ENCODE data around the gene OSBPL2. TPM values are rescaled to one million over a fixed set of nuclear protein-coding genes. Genes with fewer than 3 reads are reported as not detected.

The OSBPL2 gene
- total RNA-seq, 1 experiment from 2014 or later: 20.1 TPM

DNA sequence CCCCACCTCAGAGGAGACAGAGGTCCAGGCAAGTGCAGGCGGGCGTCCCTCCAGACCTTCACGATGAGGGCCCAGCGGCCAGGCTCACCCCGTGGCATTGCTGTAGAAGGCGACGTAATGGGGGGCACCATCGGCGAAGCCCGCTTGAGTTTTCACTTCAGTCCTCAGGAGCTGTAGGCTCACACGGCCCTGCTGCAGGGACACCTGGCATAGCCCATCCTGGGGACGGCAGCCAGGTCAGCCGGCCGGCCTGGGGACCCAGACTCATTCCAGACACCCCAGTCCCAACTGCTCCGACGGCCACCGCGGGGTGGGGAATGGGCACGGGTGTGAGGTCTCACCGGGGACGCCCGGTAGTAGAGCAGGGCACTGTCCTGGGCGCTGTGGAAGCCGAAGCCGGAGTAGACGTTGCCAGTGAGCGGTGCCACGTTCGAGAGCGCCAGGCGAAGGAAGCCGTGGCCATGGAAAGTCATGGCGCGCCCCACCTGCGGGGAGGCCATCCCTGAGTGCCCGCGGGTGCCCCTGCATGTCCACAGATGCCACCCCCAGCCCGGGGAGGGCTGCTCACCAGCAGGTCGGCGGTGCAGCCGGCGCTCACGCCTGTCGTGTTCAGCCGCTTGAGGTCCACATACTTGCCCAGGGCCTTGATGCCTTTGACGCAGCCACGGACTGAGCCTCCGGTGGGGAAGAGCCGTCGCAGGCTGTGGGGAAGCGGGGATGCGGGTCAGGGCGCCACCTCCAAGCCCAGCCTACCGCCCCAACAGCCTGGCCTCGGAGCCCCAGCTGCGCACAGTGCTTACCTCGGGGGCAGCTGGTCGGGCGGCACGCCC lies 73.7 kb downstream of the OSBPL2 start:
- DNase-seq (ENCODE audit: low spot score): no peak

DNA sequence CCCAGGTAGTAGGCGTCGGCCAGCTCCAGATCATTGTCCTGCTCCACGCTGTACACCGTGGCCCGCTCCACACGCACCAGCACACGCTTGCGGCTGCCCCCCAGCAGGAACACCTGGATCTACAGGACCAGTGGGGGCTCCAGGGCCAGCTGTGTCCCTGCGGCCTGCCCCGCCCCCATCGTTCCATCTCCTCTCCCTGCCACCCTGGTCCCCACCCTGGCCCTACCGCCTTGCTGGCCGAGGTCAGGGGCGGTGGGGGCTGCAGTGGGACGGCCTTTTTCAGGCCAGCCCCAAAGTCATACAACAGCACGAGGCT lies 74.3 kb downstream of the OSBPL2 start:
- DNase-seq (ENCODE audit: low spot score): no peak

- DNase-seq (ENCODE audit: low spot score): no peak
Observed at GRCh38 chr20:62313021-62313420, 74.7 kb downstream of the OSBPL2 start.

GRCh38 chr20:62313460-62314338 lies 75.4 kb downstream of the OSBPL2 start:
- DNase-seq (ENCODE audit: low spot score): no peak

DNA sequence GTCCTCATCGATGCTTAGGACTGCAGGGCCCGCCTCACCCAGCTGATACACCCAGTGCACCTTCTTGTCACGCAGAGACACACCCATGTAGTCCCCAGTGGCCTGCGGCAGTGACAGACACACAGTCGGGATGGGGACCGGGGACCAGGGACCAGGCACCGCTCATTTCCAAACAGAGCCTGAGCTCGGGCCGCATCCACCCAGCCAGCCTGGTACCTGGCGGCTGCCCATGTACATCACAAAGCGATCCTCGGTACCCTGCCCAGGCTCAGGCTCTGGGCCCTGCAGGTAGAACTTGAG lies 76.0 kb downstream of the OSBPL2 start:
- DNase-seq (ENCODE audit: low spot score): no peak

- DNase-seq (ENCODE audit: low spot score): no peak
Observed at GRCh38 chr20:62314711-62315302, 76.5 kb downstream of the OSBPL2 start.

DNA sequence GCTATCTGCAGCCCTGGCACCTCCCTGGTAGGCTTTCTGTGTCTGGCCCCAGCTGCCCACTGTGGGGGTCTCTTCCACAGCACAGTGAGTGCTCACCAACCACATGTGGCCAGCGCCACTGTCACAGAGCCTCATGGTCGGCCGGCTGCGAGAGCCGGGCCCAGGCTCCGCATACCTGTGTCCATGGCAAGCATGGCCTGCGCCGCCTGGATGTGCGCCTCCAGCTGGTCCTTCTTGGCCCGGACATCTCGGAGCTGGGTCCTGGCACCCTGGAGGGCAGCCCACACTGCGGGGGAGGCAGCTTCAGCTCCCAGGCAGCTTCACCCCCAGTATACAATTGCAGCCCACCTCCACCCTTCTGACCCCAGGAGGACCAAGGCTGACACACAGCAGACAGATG lies 77.5 kb downstream of the OSBPL2 start:
- no peak for DNase-seq (ENCODE audit: low spot score)

GRCh38 chr20:62316331-62317166 lies 78.2 kb downstream of the OSBPL2 start:
- DNase-seq (ENCODE audit: low spot score): no peak

DNA sequence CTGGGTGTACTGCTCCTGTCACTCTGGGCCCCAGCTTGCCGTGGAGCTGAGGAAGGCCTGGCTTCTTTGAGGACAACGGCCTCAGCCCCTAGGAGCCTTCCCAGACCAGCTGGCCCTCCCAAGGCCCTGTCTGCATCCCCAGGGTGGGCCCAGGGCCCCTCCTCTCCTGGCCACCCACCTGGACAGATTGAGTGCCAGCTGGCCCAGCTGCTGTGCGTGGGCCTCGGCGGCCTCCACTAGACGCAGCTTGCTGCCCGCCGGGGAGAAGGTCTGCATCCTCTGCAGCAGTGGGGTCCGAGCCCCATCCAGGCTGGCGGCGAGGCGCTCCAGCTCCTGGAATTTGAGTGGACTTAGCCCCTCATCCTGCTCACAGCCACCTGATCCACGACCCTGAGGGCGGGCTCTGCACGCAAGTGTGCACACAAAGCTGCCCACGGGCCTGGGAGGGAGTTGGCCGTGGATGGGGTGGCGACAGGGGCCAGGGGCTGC lies 78.9 kb downstream of the OSBPL2 start:
- DNase-seq (ENCODE audit: low spot score): no peak

GRCh38 chr20:62318400-62319345 lies 80.4 kb downstream of the OSBPL2 start:
- no peak for DNase-seq (ENCODE audit: low spot score)

- no peak for DNase-seq (ENCODE audit: low spot score)
Observed at GRCh38 chr20:62319346-62319909, 81.1 kb downstream of the OSBPL2 start.

- no peak for DNase-seq (ENCODE audit: low spot score)
Observed at GRCh38 chr20:62320581-62321354, 82.4 kb downstream of the OSBPL2 start.

DNA sequence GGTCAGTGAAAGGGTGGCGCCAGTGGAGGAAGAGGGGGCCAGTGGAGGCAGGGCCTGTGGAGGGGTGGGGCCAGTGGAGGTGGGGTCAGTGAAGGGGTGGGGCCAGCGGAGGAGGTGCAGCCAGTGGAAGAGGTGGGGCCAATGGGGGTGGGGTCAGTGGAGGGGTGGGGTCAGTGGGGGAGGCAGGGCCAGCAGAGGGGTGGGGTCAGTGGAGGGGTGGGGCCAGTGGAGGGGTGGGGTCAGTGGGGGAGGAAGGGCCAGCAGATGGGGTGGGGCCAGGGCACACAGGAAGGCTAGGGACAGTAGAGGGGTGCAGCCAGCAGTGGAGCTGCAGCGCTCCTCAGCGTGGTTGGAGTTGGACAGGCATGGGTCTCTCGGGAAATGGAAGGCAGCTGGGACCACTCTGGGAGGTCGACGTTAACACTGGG lies 83.2 kb downstream of the OSBPL2 start:
- no peak for DNase-seq (ENCODE audit: low spot score)

GRCh38 chr20:62321975-62322374 lies 83.7 kb downstream of the OSBPL2 start:
- DNase-seq (ENCODE audit: low spot score): no peak

- no peak for DNase-seq (ENCODE audit: low spot score)
Observed at GRCh38 chr20:62322492-62323041, 84.2 kb downstream of the OSBPL2 start.

DNA sequence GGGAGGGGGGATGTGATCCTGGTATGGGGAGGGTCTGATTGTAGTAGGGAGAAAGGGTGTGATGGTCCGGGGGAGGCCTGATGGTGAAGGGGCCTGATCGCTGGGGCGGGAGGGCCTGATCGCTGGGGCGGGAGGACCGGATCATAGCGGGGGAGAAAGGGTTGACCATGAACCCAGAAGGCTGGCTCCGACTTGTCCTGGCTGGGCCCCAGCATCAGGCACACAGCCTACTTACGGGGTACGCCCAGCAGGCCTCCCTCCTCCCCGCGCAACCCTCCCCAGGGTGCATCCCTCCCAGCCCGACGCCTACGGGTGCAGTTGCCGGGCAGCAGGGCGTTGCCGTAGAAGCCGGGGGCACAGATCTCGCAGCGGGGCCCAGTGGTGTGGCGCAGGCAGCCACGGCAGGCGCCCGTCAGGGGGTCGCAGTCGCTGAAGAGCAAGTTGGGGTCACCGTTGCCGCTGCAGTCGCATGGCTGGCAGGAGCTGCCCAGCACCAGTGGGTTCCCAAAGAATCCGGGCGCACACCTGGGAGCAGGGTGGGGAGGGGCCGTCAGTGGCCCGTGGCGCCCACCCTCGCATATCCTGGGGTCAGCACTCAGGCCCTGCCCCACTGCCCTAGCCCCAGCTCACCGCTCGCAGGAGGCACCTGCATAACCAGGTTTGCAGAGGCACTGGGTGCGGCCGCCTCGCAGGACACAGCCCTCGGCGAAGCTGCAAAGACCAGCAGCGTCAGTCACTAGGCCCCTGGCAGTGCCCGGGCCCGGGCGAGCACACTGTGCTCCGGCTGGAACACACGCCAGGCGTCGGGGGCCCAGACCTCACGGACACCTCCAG lies 85.0 kb downstream of the OSBPL2 start:
- DNase-seq (ENCODE audit: low spot score): no peak

DNA sequence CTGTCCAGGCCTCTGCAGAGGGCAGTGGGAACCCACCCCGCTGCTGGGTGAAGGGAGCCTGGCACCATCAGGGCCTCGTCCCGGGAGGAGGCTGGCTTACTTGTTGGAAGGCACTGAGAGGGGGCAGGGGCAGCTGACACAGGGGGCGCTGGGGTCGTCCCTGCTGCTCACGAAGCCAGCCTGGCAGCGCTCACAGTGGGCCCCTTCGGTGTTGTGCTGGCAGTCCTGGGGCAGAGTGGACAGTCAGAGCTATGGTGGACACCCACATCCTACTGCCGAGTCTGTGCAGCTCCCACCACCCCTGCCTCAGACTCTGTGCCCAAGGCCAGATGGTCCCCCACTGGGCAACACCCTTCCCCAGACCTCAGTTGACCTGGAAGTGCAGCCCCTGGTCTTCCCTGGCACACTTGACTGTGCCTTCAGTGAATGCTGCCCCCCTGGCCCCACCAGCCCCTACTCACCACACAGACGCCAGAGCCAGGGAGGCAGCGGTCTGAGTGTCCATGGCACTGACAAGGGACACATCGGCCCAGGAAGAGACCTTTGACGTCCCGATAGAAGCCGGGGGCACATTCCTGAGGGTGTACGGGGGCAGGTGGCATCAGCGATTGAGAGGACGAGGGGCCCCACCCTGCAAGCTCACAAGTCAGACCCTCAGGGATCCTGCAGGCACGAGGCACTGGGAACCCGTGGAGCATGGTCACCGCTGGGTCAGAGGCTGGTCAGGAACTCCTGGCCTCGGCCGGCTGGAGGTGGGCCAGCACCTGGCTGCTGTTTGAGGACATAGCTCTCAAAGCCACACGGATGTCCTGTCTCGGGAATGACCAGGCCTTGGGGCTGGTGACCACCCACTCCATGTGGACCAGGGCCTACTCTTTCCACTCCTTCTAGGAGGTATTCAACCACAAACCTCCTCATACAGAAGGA lies 85.9 kb downstream of the OSBPL2 start:
- DNase-seq (ENCODE audit: low spot score): no peak
